Stimulated activated naive CD8-positive, alpha-beta T cell treated with anti-CD3 and anti-CD28 coated beads, Interleukin-15, amount 100 ng/mL, for 72 hours (primary cell): ENCODE results near the gene SLCO1B3.
"Not testable (repeated sequence)": the region's sequence is repeated elsewhere in the genome, so short reads cannot be mapped to it uniquely, and the experiment has no call there.

ENCODE experiments used
- ATAC-seq: fragments of 150-1000 bp; cut with Tn5 transposase; 2 replicates; pipeline ENCODE4 v1.10.0; 2021; ENCODE audit warnings: mild to moderate bottlenecking, moderate library complexity
- DNase-seq, 2 donors: peaks; one replicate each; pipeline ENCODE4 v3.0.0; 2021 to 2022
- H3K27ac Mint-ChIP-seq, 2 donors: one replicate each; pipeline ENCODE4 v1.8.0; 2022; ENCODE audit warnings: mild to moderate bottlenecking in 2 of 2, mixed read lengths in 2 of 2, moderate library complexity in 2 of 2
- H3K27me3 Mint-ChIP-seq: one replicate; pipeline ENCODE4 v1.8.0; 2022; ENCODE audit warnings: mixed read lengths
- H3K4me1 Mint-ChIP-seq: one replicate; pipeline ENCODE4 v1.8.0; 2022; ENCODE audit warnings: mild to moderate bottlenecking, mixed read lengths
- H3K4me3 Mint-ChIP-seq, 2 donors: one replicate each; pipeline ENCODE4 v1.8.0; 2022; ENCODE audit warnings: mild to moderate bottlenecking in 2 of 2, mixed read lengths in 2 of 2, moderate library complexity in 1 of 2
- H3K9me3 Mint-ChIP-seq, 2 donors: one replicate each; pipeline ENCODE4 v1.8.0; 2022; ENCODE audit warnings: mixed read lengths in 2 of 2

SLCO1B3 gene, protein sequence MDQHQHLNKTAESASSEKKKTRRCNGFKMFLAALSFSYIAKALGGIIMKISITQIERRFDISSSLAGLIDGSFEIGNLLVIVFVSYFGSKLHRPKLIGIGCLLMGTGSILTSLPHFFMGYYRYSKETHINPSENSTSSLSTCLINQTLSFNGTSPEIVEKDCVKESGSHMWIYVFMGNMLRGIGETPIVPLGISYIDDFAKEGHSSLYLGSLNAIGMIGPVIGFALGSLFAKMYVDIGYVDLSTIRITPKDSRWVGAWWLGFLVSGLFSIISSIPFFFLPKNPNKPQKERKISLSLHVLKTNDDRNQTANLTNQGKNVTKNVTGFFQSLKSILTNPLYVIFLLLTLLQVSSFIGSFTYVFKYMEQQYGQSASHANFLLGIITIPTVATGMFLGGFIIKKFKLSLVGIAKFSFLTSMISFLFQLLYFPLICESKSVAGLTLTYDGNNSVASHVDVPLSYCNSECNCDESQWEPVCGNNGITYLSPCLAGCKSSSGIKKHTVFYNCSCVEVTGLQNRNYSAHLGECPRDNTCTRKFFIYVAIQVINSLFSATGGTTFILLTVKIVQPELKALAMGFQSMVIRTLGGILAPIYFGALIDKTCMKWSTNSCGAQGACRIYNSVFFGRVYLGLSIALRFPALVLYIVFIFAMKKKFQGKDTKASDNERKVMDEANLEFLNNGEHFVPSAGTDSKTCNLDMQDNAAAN

DNA sequence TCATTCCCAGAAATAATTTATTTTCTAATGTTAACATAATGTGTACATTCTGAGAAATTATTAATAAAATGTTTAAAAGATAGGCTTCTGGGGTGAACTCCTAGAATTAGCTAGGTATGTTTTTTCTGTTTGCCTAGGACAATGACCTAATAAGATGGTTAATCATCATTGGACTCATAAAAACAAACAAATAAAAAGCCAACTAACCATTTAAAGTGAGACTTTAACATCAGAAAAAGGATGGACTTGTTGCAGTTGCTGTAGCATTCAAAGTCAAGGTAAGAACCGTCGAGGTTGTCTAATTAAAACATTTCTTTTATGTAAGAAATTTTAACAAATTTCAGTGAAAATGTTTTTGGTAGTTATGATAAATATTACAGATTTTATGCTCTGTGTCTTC, at the start of gene SLCO1B3:
TSS of gene SLCO1B3 (plus strand) at position 219 of the 400 bp plus-strand sequence. CDS start 5,034 bp downstream, outside the sequence.
- no peak for DNase-seq
- no peaks in the 10 kb centered on the region for H3K9me3 Mint-ChIP-seq
- peak within 1 kb of the TSS in 1 of 2 donors; percentile 35 for H3K27ac Mint-ChIP-seq
- no peaks in the 10 kb centered on the region for H3K4me1 Mint-ChIP-seq
- H3K27me3 Mint-ChIP-seq: no peaks in the 10 kb centered on the region
- no peak within 1 kb of the TSS for H3K4me3 Mint-ChIP-seq
- ATAC-seq: no peak

DNA sequence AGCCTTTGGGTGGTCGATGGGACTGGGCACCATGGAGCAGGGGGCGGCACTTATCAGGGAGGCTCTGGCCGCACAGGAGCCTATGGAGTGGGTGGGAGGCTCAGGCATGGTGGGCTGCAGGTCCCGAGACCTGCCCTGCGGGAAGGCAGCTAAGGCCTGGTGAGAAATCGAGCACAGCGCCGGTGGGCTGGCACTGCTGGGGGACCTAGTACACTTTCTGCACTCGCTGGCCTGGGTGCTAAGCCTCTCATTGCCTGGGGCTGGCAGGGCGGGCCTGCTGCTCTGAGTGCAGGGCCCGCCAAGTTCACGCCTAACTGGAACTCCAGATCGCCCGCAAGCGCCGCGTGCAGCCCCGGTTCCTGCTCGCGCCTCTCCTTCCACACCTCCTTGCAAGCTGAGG, 33.1 kb upstream of the SLCO1B3 start:
- Mint-ChIP-seq H3K4me1 (no peaks in the 10 kb centered on the region), H3K27me3 (no peaks in the 10 kb centered on the region), H3K4me3 (no peak overlapping the region), H3K9me3 (peaks cover 0 to 5% of the 10 kb centered on the region in 2 donors), H3K27ac (no peak overlapping the region)
- DNase-seq: no peak
- ATAC-seq: no peak

DNA sequence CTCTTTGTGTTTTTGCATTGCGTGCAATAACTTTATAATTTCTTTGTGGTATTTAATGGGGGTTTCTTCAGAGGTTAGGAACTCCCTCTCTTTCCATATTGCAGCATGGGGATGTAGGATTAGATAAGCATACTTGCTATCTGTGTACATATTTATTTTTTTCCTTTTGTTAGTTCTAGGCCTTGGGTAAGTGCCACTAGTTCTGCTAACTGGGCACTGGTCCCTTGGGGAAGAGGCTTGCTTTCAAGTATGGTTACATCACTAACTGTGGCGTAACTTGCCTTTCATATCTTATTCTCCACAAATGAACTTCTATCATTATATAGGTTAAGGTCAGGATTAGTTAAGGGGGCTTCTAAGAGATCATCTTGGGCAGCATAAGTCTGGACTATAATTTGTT, 31.5 kb upstream of the SLCO1B3 start:
- Mint-ChIP-seq H3K9me3 (peaks cover 0 to 5% of the 10 kb centered on the region in 2 donors), H3K4me1 (no peaks in the 10 kb centered on the region), H3K27me3 (no peaks in the 10 kb centered on the region), H3K4me3 (no peak overlapping the region), H3K27ac (no peak overlapping the region)
- no peak for ATAC-seq
- no peak for DNase-seq

DNA sequence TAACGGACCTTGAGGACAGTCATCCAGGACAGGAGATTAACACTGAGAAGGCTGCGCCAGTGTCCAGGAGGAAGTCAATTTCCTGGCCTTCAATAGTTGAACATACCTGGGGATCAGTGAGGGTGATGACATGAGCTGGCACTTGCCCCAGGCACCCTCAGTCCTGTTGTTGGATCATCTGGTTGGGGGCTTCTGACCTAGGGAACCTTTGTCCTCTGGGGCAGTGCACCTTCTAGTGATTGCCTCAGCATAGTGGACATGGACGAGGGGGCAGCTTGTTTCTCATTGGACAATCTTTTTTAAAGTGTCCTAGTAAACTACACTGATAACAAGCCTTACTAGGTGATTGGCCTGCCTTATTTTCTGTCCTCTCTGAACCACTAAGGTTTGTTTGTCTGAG, 30.5 kb upstream of the SLCO1B3 start:
- H3K4me1 Mint-ChIP-seq, H3K4me3 Mint-ChIP-seq, H3K27me3 Mint-ChIP-seq, DNase-seq, ATAC-seq, H3K27ac Mint-ChIP-seq, H3K9me3 Mint-ChIP-seq: not testable (repeated sequence)

DNA sequence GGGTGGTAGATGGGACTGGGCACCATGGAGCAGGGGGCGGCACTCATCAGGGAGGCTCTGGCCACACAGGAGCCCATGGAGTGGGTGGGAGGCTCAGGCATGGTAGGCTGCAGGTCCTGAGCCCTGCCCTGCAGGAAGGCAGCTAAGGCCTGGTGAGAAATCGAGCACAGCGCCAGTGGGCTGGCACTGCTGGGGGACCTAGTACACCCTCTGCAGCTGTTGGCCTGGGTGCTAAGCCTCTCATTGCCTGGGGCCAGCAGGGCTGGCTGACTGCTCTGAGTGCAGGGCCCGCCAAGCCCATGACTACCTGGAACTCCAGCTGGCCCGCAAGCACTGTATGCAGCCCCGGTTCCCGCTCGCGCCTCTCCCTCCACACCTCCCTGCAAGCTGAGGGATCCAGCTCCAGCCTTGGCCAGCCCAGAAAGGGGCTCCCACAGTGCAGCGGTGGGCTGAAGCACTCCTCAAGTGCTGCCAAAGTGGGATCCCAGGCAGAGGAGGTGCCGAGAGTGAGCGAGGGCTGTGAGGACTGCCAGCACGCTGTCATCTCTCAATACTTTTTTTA, 26.6 kb upstream of the SLCO1B3 start:
- ATAC-seq, H3K4me1 Mint-ChIP-seq, H3K27me3 Mint-ChIP-seq, H3K27ac Mint-ChIP-seq, H3K4me3 Mint-ChIP-seq, DNase-seq, H3K9me3 Mint-ChIP-seq: not testable (repeated sequence)

DNA sequence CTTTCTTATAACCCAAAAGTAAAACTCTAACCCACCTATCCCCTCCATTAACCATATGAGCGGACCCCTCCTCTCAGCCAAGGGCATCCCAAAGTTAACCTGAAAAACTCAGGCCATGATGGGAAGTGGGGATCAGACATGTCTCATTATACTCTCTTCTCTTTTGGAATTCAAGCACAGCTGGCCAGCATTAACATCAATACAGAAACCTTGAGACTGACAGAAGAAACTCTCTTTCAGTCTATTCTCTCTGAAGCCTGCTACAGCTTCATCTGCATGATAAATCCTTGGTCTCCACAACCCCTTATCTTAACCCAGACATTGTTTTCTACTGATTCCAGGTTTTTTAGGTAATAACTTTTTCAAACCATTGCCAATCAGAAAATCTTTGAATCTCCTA, 17.5 kb upstream of the SLCO1B3 start:
- no peak for ATAC-seq
- DNase-seq: no peak
- H3K4me1 Mint-ChIP-seq: no peaks in the 10 kb centered on the region
- H3K27ac Mint-ChIP-seq: no peak overlapping the region
- H3K4me3 Mint-ChIP-seq: no peak overlapping the region
- H3K9me3 Mint-ChIP-seq: no peaks in the 10 kb centered on the region
- H3K27me3 Mint-ChIP-seq: no peaks in the 10 kb centered on the region

DNA sequence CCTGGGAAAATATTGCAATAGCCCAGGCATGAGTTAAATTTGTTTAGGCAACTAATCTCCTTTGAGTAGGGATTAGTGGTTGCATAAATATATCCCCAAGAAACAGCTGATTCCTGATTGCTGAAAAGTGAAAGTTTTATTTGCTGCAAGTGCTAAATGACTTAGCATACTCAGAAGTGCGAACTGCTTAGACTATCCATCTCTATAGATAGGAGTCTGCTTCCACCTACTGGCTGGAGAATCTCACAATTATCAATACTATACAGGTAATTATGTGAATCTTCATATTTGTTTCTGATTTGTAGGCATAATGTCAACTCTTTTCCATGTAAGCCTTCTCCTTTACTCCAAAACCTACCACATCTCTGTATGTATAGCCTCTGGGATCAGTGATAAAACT, 12.0 kb upstream of the SLCO1B3 start:
- DNase-seq (no peak), ATAC-seq (peak; percentile 42)
- H3K4me1 Mint-ChIP-seq: no peaks in the 10 kb centered on the region
- no peak overlapping the region for H3K27ac Mint-ChIP-seq
- no peaks in the 10 kb centered on the region for H3K27me3 Mint-ChIP-seq
- H3K9me3 Mint-ChIP-seq: no peaks in the 10 kb centered on the region
- H3K4me3 Mint-ChIP-seq: no peak overlapping the region

DNA sequence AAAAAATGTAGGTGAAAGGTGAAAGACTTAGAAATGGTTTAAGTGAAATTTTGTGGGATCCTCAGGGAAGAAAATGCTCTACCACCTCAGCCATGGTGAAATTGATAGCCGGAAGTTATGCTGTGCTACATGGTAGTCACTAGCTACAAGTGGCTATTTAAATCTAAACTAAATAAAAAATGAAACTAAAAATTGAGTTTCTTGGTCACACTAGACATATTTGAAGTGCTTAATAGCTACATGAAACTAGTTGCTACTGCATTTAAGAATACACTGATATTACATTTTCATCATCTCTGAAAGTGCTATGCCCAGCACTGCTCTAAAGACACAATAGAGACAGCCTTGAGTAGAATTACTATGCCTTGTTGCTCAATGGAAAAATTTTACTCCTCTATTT, 10.3 kb upstream of the SLCO1B3 start:
- H3K9me3 Mint-ChIP-seq: no peaks in the 10 kb centered on the region
- H3K27ac Mint-ChIP-seq: no peak overlapping the region
- H3K4me3 Mint-ChIP-seq: no peak overlapping the region
- no peaks in the 10 kb centered on the region for H3K27me3 Mint-ChIP-seq
- DNase-seq: no peak
- ATAC-seq: no peak
- no peaks in the 10 kb centered on the region for H3K4me1 Mint-ChIP-seq

DNA sequence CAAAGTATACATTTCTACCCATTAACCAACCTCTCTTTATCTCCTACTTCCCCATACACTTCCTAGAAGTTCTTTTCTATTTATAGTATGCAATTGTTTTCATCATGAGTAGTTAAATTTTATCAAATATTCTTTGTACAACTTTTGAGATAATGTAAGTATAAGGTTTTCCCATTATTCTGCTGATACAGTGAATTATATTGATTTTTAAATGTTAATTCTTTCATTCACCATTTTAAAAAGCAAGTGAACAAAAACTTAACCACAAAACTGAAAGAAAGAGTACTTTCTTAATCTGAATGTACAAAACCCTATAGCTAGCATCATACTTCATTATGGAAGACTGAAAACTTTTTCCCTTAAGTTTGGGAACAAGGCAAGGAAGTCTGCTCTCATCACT, 9.5 kb upstream of the SLCO1B3 start:
- ATAC-seq: no peak
- Mint-ChIP-seq H3K4me1 (no peaks in the 10 kb centered on the region), H3K4me3 (no peak overlapping the region), H3K9me3 (no peaks in the 10 kb centered on the region), H3K27me3 (no peaks in the 10 kb centered on the region), H3K27ac (no peak overlapping the region)
- no peak for DNase-seq

DNA sequence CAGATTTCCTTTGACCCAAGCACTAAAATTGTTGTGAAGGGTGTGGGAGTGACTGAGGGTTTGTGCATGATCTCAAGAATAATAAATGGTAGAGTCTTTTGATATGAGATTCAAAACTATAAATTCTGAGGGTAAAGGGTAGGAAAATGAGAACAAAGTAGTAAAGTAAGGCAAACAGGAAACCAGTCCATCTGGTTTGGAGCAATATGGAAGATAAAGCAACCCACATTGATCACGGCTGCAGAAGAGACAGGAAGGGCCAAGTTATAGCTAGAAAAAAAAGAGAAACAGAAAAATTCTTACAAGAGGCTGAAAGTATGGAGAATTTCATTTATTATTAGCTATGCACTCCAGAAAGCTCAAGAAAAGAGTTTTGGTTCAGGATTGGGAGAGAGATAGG, 4.6 kb upstream of the SLCO1B3 start:
- H3K4me1 Mint-ChIP-seq: no peaks in the 10 kb centered on the region
- H3K27me3 Mint-ChIP-seq: no peaks in the 10 kb centered on the region
- H3K4me3 Mint-ChIP-seq: no peak overlapping the region
- no peak for DNase-seq
- H3K9me3 Mint-ChIP-seq: no peaks in the 10 kb centered on the region
- H3K27ac Mint-ChIP-seq: no peak overlapping the region
- no peak for ATAC-seq

DNA sequence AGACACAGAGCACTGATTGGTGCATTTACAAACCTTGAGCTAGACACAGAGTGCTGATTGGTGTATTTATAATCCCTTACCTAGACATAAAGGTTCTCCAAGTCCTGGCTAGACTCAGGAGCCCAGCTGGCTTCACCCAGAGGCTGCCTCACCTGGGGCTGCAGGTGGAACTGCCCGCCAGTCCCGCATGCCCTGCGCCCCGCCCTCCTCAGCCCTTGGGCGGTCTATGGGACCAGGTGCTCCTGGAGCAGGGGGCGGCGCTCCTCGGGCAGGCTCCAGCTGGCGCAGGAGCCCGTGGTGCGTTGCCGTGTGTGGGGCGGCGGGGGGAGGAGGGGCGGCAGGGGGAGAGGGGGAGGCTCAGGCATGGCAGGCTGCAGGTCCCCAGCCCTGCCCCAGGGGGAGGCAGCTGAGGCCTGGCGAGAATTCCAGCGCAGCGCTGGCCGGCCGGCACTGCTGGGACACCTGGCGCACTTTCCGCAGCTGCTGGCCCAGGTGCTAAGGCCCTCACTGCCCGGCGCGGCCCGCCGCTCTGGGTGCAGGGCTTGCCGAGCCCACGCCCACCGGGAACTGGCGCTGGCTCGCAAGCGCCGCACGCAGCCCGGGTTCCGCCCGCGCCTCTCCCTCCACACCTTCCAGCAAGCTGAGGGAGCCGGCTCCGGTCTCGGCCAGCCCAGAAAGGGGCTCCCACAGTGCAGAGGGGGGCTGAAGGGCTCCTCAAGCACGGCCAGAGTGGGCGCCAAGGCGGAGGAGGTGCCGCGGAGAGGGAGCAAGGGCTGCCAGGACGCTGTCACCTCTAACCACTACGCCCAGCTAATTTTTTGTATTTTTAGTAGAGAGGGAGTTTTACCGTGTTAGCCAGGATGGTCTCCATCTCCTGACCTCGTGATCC, 3.1 kb upstream of the SLCO1B3 start:
- ATAC-seq (peak; percentile 48), DNase-seq (no peak)
- no peaks in the 10 kb centered on the region for H3K27me3 Mint-ChIP-seq
- no peaks in the 10 kb centered on the region for H3K9me3 Mint-ChIP-seq
- H3K27ac Mint-ChIP-seq: no peak overlapping the region
- no peaks in the 10 kb centered on the region for H3K4me1 Mint-ChIP-seq
- H3K4me3 Mint-ChIP-seq: no peak overlapping the region

DNA sequence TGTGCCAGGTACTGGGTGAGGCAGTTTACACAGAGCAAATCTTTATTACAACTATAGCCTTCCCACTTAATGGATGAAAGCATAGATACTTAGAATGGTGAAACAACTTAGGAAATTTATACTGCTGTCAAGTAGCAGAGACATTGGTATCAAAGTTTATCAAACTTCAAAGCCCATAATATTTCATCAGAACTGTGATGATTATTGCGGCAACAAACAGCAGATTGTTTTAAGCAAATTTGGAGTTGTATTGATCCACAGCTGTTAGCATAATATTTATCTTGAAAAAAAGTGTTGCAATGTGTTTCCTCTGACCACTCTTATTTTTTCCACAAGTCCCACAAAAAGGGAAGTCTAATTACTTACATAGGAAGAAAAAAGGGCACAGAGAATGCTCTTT, 2.0 kb upstream of the SLCO1B3 start:
- no peak for DNase-seq
- H3K4me3 Mint-ChIP-seq: no peak overlapping the region
- no peaks in the 10 kb centered on the region for H3K4me1 Mint-ChIP-seq
- no peak for ATAC-seq
- H3K9me3 Mint-ChIP-seq: no peaks in the 10 kb centered on the region
- no peaks in the 10 kb centered on the region for H3K27me3 Mint-ChIP-seq
- no peak overlapping the region for H3K27ac Mint-ChIP-seq

DNA sequence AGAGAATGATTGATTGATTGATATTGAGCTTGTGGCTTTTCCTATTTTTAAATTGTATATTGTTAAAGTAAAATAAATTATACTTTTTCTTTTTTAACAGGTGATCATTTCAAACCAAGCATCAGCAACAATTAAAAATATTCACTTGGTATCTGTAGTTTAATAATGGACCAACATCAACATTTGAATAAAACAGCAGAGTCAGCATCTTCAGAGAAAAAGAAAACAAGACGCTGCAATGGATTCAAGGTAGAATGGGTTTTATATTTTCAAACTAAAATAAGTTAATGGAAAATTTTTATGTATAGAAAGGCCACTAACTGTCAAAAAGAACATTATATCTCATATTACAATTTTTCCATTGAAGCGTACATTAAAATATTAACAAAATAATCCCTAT, 5.1 kb downstream of the SLCO1B3 start:
- H3K4me1 Mint-ChIP-seq: no peaks in the 10 kb centered on the region
- no peak overlapping the region for H3K27ac Mint-ChIP-seq
- H3K27me3 Mint-ChIP-seq: no peaks in the 10 kb centered on the region
- DNase-seq: no peak
- peaks cover 7 to 10% of the 10 kb centered on the region in 2 donors for H3K9me3 Mint-ChIP-seq
- no peak overlapping the region for H3K4me3 Mint-ChIP-seq
- no peak for ATAC-seq

DNA sequence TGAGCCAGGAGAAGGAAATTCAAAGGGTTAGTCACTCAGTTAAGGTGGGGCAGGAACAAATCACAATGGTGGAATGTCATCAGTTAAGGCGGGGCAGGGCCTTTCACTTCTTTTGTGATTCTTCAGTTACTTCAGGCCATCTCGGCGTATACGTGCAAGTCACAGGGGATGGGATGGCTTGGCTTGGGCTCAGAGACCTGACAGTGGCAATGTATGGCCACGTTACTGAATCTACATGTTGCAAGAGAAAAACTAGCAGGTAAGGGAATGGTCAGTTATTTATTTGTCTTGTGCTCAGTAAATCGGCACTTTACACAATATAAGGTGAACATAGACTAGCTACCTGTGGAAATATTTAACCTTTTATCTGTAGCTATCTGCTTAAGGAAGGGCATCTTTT, 11.9 kb downstream of the SLCO1B3 start:
- H3K4me3 Mint-ChIP-seq: no peak overlapping the region
- ATAC-seq (no peak), DNase-seq (no peak)
- H3K9me3 Mint-ChIP-seq: peaks cover 16 to 23% of the 10 kb centered on the region in 2 donors
- H3K4me1 Mint-ChIP-seq: no peaks in the 10 kb centered on the region
- no peaks in the 10 kb centered on the region for H3K27me3 Mint-ChIP-seq
- H3K27ac Mint-ChIP-seq: no peak overlapping the region

DNA sequence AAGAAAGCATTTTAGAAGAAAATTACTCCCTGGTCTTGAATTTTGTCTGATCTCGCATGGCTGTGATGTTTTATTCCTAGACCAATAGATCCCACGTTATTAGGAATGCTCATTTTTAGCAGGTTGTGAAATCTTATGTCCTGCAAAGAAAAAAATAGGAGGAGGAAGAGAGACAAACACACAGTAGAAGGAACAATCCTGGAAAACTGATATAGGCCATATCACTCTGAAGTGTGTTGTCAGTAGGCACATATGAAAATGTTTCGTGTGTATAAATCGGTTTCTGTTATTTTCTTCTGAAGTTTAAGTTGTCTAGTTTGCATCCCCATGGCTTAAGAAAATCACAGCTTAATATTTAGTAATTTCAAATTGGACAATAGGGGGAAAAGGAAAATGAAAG, 12.4 kb downstream of the SLCO1B3 start:
- DNase-seq (no peak), ATAC-seq (no peak)
- Mint-ChIP-seq H3K9me3 (peaks cover 16 to 18% of the 10 kb centered on the region in 2 donors), H3K4me3 (no peak overlapping the region), H3K4me1 (no peaks in the 10 kb centered on the region), H3K27me3 (no peaks in the 10 kb centered on the region), H3K27ac (no peak overlapping the region)
